Measurements from ENCODE around the gene THUMPD3.

Gene THUMPD3

GRCh38 chr3:9362731-9363530 lies at the start of gene THUMPD3:
THUMPD3 (plus strand) TSS chr3:9363054; CDS start chr3:9365069, 2,015 bp downstream.
- DNase-seq, result no peak

GRCh38 chr3:9314796-9315195 lies 48.1 kb upstream of the THUMPD3 start:
- no peak for DNase-seq

- DNase-seq, result no peak
Measured at GRCh38 chr3:9316881-9317361, 45.9 kb upstream of the THUMPD3 start.

- DNase-seq, result no peak
Measured at GRCh38 chr3:9322780-9323179, 40.1 kb upstream of the THUMPD3 start.

- DNase-seq, result no peak
Measured at GRCh38 chr3:9324944-9325343, 37.9 kb upstream of the THUMPD3 start.

- no peak for DNase-seq
Measured at GRCh38 chr3:9327578-9327977, 35.3 kb upstream of the THUMPD3 start.

GRCh38 chr3:9330166-9330703 lies 32.6 kb upstream of the THUMPD3 start:
- no peak for DNase-seq

- DNase-seq, result no peak
Measured at GRCh38 chr3:9331171-9331570, 31.7 kb upstream of the THUMPD3 start.

GRCh38 chr3:9332250-9333030 lies 30.4 kb upstream of the THUMPD3 start:
- no peak for DNase-seq

- no peak for DNase-seq
Measured at GRCh38 chr3:9339761-9340471, 22.9 kb upstream of the THUMPD3 start.

GRCh38 chr3:9340472-9340902 lies 22.4 kb upstream of the THUMPD3 start:
- DNase-seq, result no peak

- no peak for DNase-seq
Measured at GRCh38 chr3:9342696-9343095, 20.2 kb upstream of the THUMPD3 start.

- DNase-seq, result no peak
Measured at GRCh38 chr3:9343115-9343514, 19.7 kb upstream of the THUMPD3 start.

- no peak for DNase-seq
Measured at GRCh38 chr3:9345041-9345440, 17.8 kb upstream of the THUMPD3 start.

- DNase-seq, result no peak
Measured at GRCh38 chr3:9346141-9346540, 16.7 kb upstream of the THUMPD3 start.

GRCh38 chr3:9347081-9347480 lies 15.8 kb upstream of the THUMPD3 start:
- no peak for DNase-seq

GRCh38 chr3:9347887-9348286 lies 15.0 kb upstream of the THUMPD3 start:
- DNase-seq, result no peak

- no peak for DNase-seq
Measured at GRCh38 chr3:9349321-9350117, 13.3 kb upstream of the THUMPD3 start.

- DNase-seq, result no peak
Measured at GRCh38 chr3:9351709-9352126, 11.1 kb upstream of the THUMPD3 start.

- DNase-seq, result no peak
Measured at GRCh38 chr3:9352917-9353752, 9.7 kb upstream of the THUMPD3 start.

GRCh38 chr3:9361691-9362388 lies 1.0 kb upstream of the THUMPD3 start:
- no peak for DNase-seq

Data from NCI-H1436 treated with DMSO at 0.1 percent for 48 hours (cell line).